ENCODE results near the gene PLEKHG1.

PLEKHG1 gene

DNA sequence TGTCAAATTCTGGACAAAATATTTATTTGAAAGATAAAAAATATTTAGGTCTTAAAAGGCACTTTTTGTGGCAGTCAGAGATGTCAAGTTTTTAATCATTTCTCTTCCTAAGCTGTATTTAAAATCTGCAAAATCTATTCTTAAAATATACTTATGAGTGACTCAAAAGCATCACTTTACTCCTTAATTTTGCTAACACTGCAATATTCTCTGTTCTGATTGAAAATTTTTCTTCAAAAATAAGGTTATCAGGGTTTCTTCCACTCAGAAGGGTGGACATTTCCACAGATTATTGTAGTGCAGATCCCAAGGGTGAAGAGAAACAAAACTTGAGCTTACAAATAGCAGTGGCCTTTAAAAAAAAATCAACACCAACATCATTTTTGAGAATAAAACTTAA is 27.5 kb downstream of the PLEKHG1 start:
- H3K9ac ChIP-seq (ENCODE audit: low read length) = no peak overlapping the region
- H3K4me3 ChIP-seq (ENCODE audit: low read length) = no peak overlapping the region
- no peaks in the 10 kb centered on the region for H3K27me3 ChIP-seq (ENCODE audit: control insufficient read depth, insufficient read depth, low read length)
- no peak overlapping the region for H3K27ac ChIP-seq (ENCODE audit: low read depth, low read length)
- no peaks in the 10 kb centered on the region for H3K36me3 ChIP-seq (ENCODE audit: control insufficient read depth, insufficient read depth, low read length)
- peaks cover 5% of the 10 kb centered on the region for H3K4me1 ChIP-seq (ENCODE audit: control insufficient read depth, insufficient read depth, low read length)

DNA sequence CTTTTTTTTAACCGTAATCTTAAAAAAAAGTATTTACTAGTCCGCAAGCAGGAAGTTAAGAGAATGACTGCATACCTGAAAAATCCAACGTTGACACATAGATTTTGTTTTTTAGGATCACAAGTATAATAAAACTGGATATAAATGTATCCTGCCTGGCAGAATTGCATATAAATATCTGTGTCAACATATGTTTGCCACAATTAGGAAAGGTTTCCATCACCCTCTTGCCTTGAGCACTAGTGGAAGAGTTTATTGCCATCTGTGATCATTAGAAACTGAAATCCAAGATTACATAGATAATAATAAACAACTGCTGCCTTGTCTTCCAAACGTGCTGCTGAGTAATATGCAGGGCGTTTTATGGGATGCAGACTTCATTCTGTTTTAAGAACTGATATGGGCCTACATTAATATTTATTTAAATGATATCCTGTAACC is 27.9 kb downstream of the PLEKHG1 start:
- H3K4me1 ChIP-seq (ENCODE audit: control insufficient read depth, insufficient read depth, low read length) = peaks cover 5% of the 10 kb centered on the region
- no peaks in the 10 kb centered on the region for H3K36me3 ChIP-seq (ENCODE audit: control insufficient read depth, insufficient read depth, low read length)
- no peak overlapping the region for H3K9ac ChIP-seq (ENCODE audit: low read length)
- no peaks in the 10 kb centered on the region for H3K27me3 ChIP-seq (ENCODE audit: control insufficient read depth, insufficient read depth, low read length)
- no peak overlapping the region for H3K27ac ChIP-seq (ENCODE audit: low read depth, low read length)
- H3K4me3 ChIP-seq (ENCODE audit: low read length) = no peak overlapping the region

DNA sequence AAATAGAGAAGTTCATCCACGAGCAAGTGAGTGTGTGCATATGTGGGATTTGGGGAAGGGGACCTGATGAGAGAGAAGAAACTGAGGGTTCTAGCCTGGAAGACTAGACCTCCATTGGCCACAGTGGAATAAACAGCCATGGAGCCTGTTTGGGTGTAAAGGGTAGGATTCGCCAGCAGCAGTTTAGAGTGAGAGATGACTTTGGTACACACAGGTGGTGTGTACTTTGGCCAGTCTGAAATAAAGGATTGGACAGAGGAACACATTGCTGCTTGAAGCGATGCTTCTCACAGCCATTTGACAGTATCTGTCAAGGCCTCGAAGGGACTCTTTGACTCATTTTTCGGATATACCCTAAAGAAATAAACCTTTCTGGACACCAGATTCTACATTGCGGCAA is 29.2 kb downstream of the PLEKHG1 start:
- Histone ChIP-seq H3K4me3 (ENCODE audit: low read length) (no peak overlapping the region), H3K27me3 (ENCODE audit: control insufficient read depth, insufficient read depth, low read length) (no peaks in the 10 kb centered on the region), H3K27ac (ENCODE audit: low read depth, low read length) (no peak overlapping the region), H3K9ac (ENCODE audit: low read length) (no peak overlapping the region), H3K4me1 (ENCODE audit: control insufficient read depth, insufficient read depth, low read length) (peaks cover 5% of the 10 kb centered on the region), H3K36me3 (ENCODE audit: control insufficient read depth, insufficient read depth, low read length) (no peaks in the 10 kb centered on the region)

DNA sequence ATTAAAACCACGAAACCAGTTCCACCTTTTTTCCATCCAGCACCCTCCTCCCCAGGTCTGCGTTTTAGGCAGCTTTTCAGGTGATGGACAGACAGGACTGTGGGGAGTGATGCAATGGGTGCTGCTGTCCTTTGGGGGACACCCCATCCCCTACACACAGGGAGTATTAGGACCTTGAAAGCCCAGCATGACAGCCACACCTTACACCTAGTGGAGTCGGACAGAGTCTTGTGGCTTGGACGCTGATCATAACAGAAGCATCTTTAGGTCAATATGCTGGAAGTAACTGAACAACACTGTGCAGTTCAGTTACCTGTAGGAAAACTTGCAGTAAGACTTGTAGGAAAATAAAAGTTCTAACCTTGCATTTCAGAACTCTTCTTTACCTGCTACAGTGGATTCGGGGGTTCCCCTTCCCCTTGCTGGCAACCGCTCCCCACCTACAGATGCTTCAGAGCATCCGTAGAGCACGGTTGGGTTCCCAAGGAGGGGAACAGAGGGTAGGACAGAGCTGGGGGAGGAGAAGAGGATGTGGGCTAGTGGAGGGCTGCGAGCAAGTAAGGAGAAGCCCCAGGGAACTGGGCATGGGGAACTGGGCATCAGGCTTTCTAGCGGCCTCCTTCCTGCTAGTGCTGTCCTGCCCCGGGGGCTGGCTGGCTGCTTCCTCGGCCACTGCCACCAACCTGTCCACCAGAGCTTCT is 31.7 kb downstream of the PLEKHG1 start:
- H3K4me3 ChIP-seq (ENCODE audit: low read length) = no peak overlapping the region
- no peaks in the 10 kb centered on the region for H3K27me3 ChIP-seq (ENCODE audit: control insufficient read depth, insufficient read depth, low read length)
- peaks cover 5% of the 10 kb centered on the region for H3K4me1 ChIP-seq (ENCODE audit: control insufficient read depth, insufficient read depth, low read length)
- no peaks in the 10 kb centered on the region for H3K36me3 ChIP-seq (ENCODE audit: control insufficient read depth, insufficient read depth, low read length)
- H3K9ac ChIP-seq (ENCODE audit: low read length) = no peak overlapping the region
- H3K27ac ChIP-seq (ENCODE audit: low read depth, low read length) = no peak overlapping the region

DNA sequence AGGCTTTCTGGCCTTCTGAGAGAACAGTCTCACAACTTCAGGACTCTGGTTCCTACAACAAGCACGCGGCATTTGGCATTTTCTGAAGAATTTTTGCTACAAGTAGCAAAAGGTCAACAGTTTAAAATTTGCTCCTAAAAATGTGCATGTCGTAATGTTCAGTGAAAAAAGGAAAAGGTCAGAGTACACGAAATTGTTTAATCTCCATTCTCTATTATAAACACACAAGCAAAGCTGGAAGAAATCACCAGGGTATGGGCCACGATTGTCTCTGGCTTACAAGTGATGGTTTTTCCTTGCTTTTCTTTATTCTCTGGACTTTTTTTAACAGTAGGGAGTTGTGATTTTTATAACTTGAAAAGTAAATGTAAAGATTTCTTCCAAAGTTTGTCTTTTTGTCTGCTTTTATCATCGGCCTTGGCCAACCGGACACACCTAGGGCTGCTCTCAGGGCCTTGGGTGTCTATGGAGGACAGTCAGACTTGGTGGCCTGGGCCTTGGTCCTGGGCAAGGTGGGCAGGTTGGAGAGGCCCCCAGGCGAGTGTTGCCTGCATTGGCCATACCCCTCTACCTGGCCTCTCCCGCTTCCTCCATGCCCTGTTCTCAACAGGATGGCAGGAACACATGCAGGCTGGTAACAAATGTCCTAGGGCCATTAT is 32.4 kb downstream of the PLEKHG1 start:
- H3K9ac ChIP-seq (ENCODE audit: low read length) = no peak overlapping the region
- H3K27ac ChIP-seq (ENCODE audit: low read depth, low read length) = no peak overlapping the region
- no peaks in the 10 kb centered on the region for H3K27me3 ChIP-seq (ENCODE audit: control insufficient read depth, insufficient read depth, low read length)
- no peaks in the 10 kb centered on the region for H3K36me3 ChIP-seq (ENCODE audit: control insufficient read depth, insufficient read depth, low read length)
- no peak overlapping the region for H3K4me3 ChIP-seq (ENCODE audit: low read length)
- H3K4me1 ChIP-seq (ENCODE audit: control insufficient read depth, insufficient read depth, low read length) = peaks cover 5% of the 10 kb centered on the region

DNA sequence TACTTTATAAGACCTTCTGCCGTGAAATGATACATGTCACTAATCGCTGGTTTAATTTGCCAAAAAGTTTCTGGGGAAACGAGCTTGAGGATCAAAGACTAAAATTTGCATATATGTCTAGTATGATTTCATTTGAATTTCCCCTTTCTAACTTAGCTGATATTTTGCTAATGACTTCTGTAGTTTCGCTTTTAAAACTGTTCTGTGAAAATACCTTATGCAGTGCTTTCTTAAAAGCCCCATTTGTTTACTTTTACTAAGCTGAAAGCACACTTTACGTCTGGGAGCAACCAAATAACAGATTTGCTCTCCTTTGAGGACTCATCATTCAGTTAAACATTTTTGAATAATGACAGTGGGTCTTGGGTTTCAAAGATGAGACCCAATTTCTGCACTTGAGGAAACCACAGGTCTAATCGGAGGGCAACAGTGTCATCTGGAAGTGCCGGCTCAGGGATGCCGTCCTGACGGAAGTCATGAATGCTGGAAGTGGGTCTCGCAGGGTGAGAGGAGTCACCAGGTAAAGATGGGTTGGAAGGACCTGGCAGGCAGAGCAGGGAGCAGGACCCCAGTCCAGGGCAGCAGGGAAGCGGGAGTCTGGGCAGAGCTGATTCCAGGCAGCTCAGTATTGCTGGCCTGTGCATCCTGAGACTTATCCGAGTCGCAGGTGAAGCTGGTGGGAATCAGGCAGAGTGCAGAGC is 33.2 kb downstream of the PLEKHG1 start:
- peaks cover 3% of the 10 kb centered on the region for H3K4me1 ChIP-seq (ENCODE audit: control insufficient read depth, insufficient read depth, low read length)
- H3K27me3 ChIP-seq (ENCODE audit: control insufficient read depth, insufficient read depth, low read length) = no peaks in the 10 kb centered on the region
- H3K4me3 ChIP-seq (ENCODE audit: low read length) = peak overlapping the region; percentile 47
- H3K36me3 ChIP-seq (ENCODE audit: control insufficient read depth, insufficient read depth, low read length) = no peaks in the 10 kb centered on the region
- no peak overlapping the region for H3K27ac ChIP-seq (ENCODE audit: low read depth, low read length)
- H3K9ac ChIP-seq (ENCODE audit: low read length) = no peak overlapping the region

DNA sequence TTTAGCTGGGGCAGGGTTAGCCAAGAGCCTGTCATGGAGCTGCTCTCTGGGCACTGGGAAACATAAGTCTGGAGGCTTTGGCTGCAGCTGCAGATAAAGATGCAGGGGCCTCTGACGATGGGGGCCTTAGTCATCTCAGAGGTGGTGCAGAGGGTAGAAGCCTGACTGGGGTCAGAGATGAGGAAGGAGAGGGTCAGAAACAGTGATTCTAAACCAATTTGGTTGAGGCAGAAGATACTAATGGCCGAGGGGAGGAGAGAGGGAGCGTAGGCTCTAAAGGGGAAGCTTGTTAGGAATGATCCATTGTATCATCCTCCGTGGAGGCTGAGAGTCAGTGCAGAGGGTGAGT is 33.8 kb downstream of the PLEKHG1 start:
- Histone ChIP-seq H3K4me1 (ENCODE audit: control insufficient read depth, insufficient read depth, low read length) (no peaks in the 10 kb centered on the region), H3K9ac (ENCODE audit: low read length) (no peak overlapping the region), H3K4me3 (ENCODE audit: low read length) (peak overlapping the region; percentile 47), H3K36me3 (ENCODE audit: control insufficient read depth, insufficient read depth, low read length) (no peaks in the 10 kb centered on the region), H3K27me3 (ENCODE audit: control insufficient read depth, insufficient read depth, low read length) (no peaks in the 10 kb centered on the region), H3K27ac (ENCODE audit: low read depth, low read length) (no peak overlapping the region)

DNA sequence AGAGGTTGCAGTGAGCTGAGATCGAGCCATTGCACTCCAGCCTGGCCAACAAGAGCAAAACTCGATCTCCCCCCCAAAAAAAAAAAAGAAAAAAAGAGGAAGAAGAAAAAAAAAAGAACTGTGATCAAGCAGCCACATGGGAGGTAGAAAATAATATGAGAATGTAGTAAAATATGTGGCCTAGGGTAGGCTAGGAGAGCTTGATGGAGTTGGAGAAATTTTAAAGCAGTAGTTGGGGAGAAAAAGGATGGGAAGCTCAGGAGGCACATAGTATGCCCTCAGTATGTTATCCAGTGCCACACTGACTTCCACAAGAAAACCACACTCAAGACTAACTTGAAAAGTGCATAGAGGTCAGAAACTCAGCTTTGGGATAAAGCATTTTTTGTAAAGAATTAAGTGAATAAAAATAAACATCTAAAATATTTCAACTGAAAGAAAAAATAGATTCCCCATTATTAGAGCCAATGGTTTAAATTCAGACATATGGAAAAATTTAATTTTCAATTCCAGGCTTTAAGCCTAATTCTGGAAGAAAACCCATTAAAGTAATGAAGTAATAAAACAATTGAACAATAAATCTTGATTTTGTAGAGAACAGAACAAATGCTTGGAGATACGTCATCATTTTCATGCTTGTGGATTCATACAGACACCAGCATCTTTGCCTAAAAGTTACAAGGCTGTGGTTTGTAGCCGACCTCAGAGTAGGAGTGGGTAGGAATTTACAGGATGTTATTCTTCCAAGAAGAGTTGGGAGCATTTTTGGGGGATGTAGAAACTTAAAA is 34.7 kb downstream of the PLEKHG1 start:
- Histone ChIP-seq H3K4me1 (ENCODE audit: control insufficient read depth, insufficient read depth, low read length) (no peaks in the 10 kb centered on the region), H3K9ac (ENCODE audit: low read length) (no peak overlapping the region), H3K27ac (ENCODE audit: low read depth, low read length) (no peak overlapping the region), H3K4me3 (ENCODE audit: low read length) (no peak overlapping the region), H3K36me3 (ENCODE audit: control insufficient read depth, insufficient read depth, low read length) (no peaks in the 10 kb centered on the region), H3K27me3 (ENCODE audit: control insufficient read depth, insufficient read depth, low read length) (no peaks in the 10 kb centered on the region)

DNA sequence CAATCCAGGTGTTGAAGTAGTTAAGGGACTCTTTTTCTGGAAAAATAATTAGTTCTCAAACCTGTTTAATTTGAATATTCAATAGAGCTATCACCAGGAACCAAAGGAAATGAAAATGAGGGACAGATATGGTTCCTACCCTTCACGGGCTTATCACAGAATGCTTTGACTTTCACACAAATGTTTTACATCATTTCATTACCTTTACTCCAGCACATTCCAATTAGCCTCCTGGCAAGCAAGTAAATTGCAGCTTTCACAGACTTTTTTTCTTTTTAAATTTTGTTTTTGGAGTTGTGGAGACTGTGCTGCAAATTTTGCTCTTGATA is 35.2 kb downstream of the PLEKHG1 start:
- Histone ChIP-seq H3K36me3 (ENCODE audit: control insufficient read depth, insufficient read depth, low read length) (no peaks in the 10 kb centered on the region), H3K4me3 (ENCODE audit: low read length) (no peak overlapping the region), H3K4me1 (ENCODE audit: control insufficient read depth, insufficient read depth, low read length) (no peaks in the 10 kb centered on the region), H3K9ac (ENCODE audit: low read length) (no peak overlapping the region), H3K27ac (ENCODE audit: low read depth, low read length) (no peak overlapping the region), H3K27me3 (ENCODE audit: control insufficient read depth, insufficient read depth, low read length) (no peaks in the 10 kb centered on the region)

DNA sequence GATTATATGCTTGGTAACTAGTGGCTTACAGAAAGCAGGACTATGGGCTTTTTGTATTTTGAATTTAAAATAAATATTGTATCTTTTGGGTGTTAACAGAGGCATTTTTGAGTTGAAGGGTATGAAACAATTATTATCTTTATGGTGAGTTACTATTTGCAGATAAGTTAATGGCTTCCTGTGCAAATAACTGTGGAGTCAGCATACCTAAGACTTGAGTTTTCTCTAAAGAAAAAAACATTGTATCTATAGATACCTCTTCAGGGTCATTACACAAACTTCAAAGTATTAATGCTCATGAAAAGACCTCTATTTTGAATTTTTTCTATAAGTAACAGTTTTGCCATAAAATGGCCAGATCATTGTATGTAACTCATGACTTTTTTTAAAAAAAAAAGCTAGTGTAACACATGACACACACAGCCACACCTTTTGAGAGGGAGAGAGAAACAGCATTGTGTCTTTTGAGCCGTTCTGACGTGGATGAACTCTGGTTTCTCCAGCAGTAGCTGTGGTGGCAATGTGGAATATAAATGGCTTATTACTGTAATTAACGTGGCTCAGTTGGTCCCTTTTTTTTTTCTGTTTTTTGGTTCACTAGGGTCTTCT is 36.3 kb downstream of the PLEKHG1 start:
- no peak overlapping the region for H3K27ac ChIP-seq (ENCODE audit: low read depth, low read length)
- H3K36me3 ChIP-seq (ENCODE audit: control insufficient read depth, insufficient read depth, low read length) = no peaks in the 10 kb centered on the region
- no peak overlapping the region for H3K4me3 ChIP-seq (ENCODE audit: low read length)
- no peak overlapping the region for H3K9ac ChIP-seq (ENCODE audit: low read length)
- no peaks in the 10 kb centered on the region for H3K27me3 ChIP-seq (ENCODE audit: control insufficient read depth, insufficient read depth, low read length)
- H3K4me1 ChIP-seq (ENCODE audit: control insufficient read depth, insufficient read depth, low read length) = no peaks in the 10 kb centered on the region

DNA sequence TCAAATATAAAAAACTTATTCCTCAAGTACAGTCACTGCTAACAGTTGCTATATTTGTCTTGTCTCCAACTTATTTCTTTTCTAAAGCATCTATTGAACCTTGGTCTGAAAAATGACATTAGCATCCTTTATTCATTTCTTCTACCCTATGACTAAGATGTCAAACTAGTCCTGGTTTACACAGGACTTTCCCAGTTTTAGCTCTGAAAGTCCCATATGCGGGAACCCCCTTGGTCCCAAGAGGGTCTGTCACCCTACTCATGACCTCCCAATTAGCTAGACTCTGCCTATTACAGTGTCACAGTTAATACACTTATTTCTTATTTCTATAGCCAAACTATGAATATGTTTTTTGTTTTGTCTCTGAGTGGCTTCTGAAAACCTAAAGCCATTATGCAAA is 37.1 kb downstream of the PLEKHG1 start:
- Histone ChIP-seq H3K27ac (ENCODE audit: low read depth, low read length) (no peak overlapping the region), H3K36me3 (ENCODE audit: control insufficient read depth, insufficient read depth, low read length) (no peaks in the 10 kb centered on the region), H3K4me3 (ENCODE audit: low read length) (no peak overlapping the region), H3K4me1 (ENCODE audit: control insufficient read depth, insufficient read depth, low read length) (no peaks in the 10 kb centered on the region), H3K27me3 (ENCODE audit: control insufficient read depth, insufficient read depth, low read length) (no peaks in the 10 kb centered on the region), H3K9ac (ENCODE audit: low read length) (no peak overlapping the region)

DNA sequence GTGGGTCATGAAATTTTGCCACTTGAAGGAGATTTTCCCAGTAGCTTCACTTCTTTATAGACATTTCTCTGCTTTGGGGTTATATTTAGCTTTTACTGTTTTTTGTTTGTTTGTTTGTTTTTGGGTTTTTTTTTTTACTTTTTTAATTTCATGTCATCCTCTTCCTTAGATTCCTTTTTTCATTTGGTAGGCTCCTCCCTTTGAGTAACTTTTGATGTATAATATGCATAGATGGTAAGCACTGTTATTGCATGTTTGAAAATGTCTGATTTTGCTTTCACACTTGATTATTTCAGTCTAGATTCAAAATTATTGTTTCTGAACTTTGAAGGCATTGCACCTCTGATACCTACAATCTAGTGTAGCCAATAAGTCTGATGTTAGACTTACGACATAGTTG is 37.6 kb downstream of the PLEKHG1 start:
- Histone ChIP-seq H3K27ac (ENCODE audit: low read depth, low read length) (no peak overlapping the region), H3K9ac (ENCODE audit: low read length) (no peak overlapping the region), H3K4me3 (ENCODE audit: low read length) (no peak overlapping the region), H3K36me3 (ENCODE audit: control insufficient read depth, insufficient read depth, low read length) (no peaks in the 10 kb centered on the region), H3K27me3 (ENCODE audit: control insufficient read depth, insufficient read depth, low read length) (no peaks in the 10 kb centered on the region), H3K4me1 (ENCODE audit: control insufficient read depth, insufficient read depth, low read length) (no peaks in the 10 kb centered on the region)
